ENCODE measurements around the gene WDR5B. TPM values are rescaled to one million over a fixed set of nuclear protein-coding genes. Genes with fewer than 3 reads are reported as not detected.

The WDR5B gene
- total and polyA plus RNA-seq, 10 of the 15 experiments (the other 5 are each of a cell fraction or from before 2014, with no cell fraction given), result 1.7 to 7.9 (median 3.3) TPM

- H3K4me3 ChIP-seq, result no peak overlapping the region
- no peaks in the 10 kb centered on the region for H3K9me3 ChIP-seq (replicated peaks; ENCODE audit: control insufficient read depth, insufficient read depth, low read length)
- no TSS peak for BruUV-seq (replicated peaks)
- TF ChIP-seq ETV6 (conservative IDR thresholded peaks at IDR 0.05 in 1 of 2, IDR thresholded peaks at IDR 0.05 in 1 of 2; ENCODE audit: borderline replicate concordance in 1 of 2, low read depth in 1 of 2) (no peak), TCF3 (IDR thresholded peaks at IDR 0.05; ENCODE audit: borderline replicate concordance, insufficient read depth, low read depth, low read length) (no peak), CEBPZ (IDR thresholded peaks at IDR 0.05; ENCODE audit: low read depth, low read length) (no peak), BMI1 (IDR thresholded peaks at IDR 0.05; ENCODE audit: borderline replicate concordance) (no peak), CUX1 (IDR thresholded peaks at IDR 0.05; ENCODE audit: insufficient replicate concordance, low read depth, low read length) (no peak), EED (IDR thresholded peaks at IDR 0.05; ENCODE audit: low read depth) (no peak)
- no peak overlapping the region for H3K9ac ChIP-seq (ENCODE audit: control insufficient read depth, insufficient read depth, low read length)
- no peak overlapping the region for H3K27ac ChIP-seq (ENCODE audit: control insufficient read depth, insufficient read depth)
- in situ Hi-C loops (cut with MboI) (no loop called here), intact Hi-C loops (cut with micrococcal nuclease; ENCODE audit: unreplicated experiment) (loop anchor here (2.0 to 5.0 kb wide), 3 partner anchors 51 to 95 kb away; no protein-coding TSS in a partner anchor)
- peaks cover 2 to 21% of the 10 kb centered on the region in 2 experiments for H3K36me3 ChIP-seq (ENCODE audit: control insufficient read depth in 2 of 2, insufficient read depth in 2 of 2, low read length in 1 of 2)
- H3K79me2 ChIP-seq (ENCODE audit: control insufficient read depth, insufficient read depth, low read length), result no peaks in the 10 kb centered on the region
- H3K4me2 ChIP-seq (ENCODE audit: control insufficient read depth, insufficient read depth), result no peak overlapping the region
- 96% methylated on average over 2 of the region's 2 CpGs for WGBS (ENCODE audit: insufficient coverage, insufficient replicate concordance, low lambda C conversion rate, missing lambda C conversion rate)
- no peaks in the 10 kb centered on the region for H3K4me1 ChIP-seq (ENCODE audit: control insufficient read depth, insufficient read depth, low read length)
- ChIA-PET RAD21 (ENCODE audit: unreplicated experiment) (interaction anchor here (1.2 to 2.2 kb wide), 5 partner anchors 58 to 226 kb away, joined by 3 to 12 read pairs (median 5); partner anchors contain the start of gene PARP14), CTCF (interaction anchor here (0.7 to 3.8 kb wide), 22 partner anchors 9 to 228 kb away, joined by 3 to 35 read pairs (median 4); partner anchors contain the start of genes FAM162A, PARP14 and WDR5B), SMC1A (ENCODE audit: uncharacterized antibody, unreplicated experiment) (interaction anchor here (0.7 to 4.9 kb wide), 22 partner anchors 11 to 910 kb away, joined by 3 to 31 read pairs (median 4); partner anchors contain the start of genes FAM162A and WDR5B), POLR2A (no interaction called here)
- no peaks in the 10 kb centered on the region for H3K27me3 ChIP-seq (replicated peaks in 1 of 2; ENCODE audit: control insufficient read depth in 2 of 2, insufficient read depth in 2 of 2, low read length in 1 of 2)
- H2AFZ ChIP-seq (ENCODE audit: control insufficient read depth, low read depth, low read length), result no peak overlapping the region
- H4K20me1 ChIP-seq (ENCODE audit: control insufficient read depth, insufficient read depth), result no peaks in the 10 kb centered on the region
- no peak for DNase-seq (ENCODE audit: low read depth, low spot score)
- FAIRE-seq, result no peak
- no peak for ATAC-seq
Observed at GRCh38 chr3:122457706-122458105, 41.8 kb upstream of the WDR5B start.

Measured in GM12878 (cell line).